ENCODE results near the gene PWWP3B. TPM values are rescaled to one million over a fixed set of nuclear protein-coding genes. Genes with fewer than 3 reads are reported as not detected.
A peak's percentile ranks its signal among the peaks of the same experiment; 100 is the strongest.

Gene PWWP3B
- total RNA-seq (2016; rRNA removed; fragmentation: Illumina TruSeq; extraction: Trizol) (0.04 and 0.08 TPM in 2 replicates), polyA plus RNA-seq (2011; rRNA removed) (not detected in 2 replicates), polyA minus RNA-seq (2011; rRNA and poly(A)+ RNA removed; ENCODE audit: low replicate concordance) (not detected in 2 replicates), Bru-seq, nascent RNA (percentile 4 among the genes with signal in this experiment), BruChase-seq, experiment 1, labeled RNA remaining after a 6-hour chase (percentile 6 among the genes with signal in this experiment), BruChase-seq, experiment 2, labeled RNA remaining after a 2-hour chase (percentile 9 among the genes with signal in this experiment)
- not detected in 2 replicates for total RNA-seq (2016; cell fraction: cytosol; rRNA removed; fragmentation: Illumina TruSeq; extraction: Trizol; ENCODE audit: low read depth)
- total RNA-seq (2016; cell fraction: insoluble cytoplasmic fraction; rRNA removed; fragmentation: Illumina TruSeq; extraction: Trizol), result 0.04 TPM in 1 of 2 replicates, not detected in the other
- total RNA-seq (2016; cell fraction: membrane; rRNA removed; fragmentation: Illumina TruSeq; extraction: Trizol), result 0.06 TPM in 1 of 2 replicates, not detected in the other
- total RNA-seq (2016; cell fraction: nucleus; rRNA removed; fragmentation: Illumina TruSeq; extraction: Trizol), result not detected in 2 replicates
- not detected in 2 replicates for polyA plus RNA-seq (2011; cell fraction: cytosol; rRNA removed)
- 0.03 TPM in 1 of 2 replicates, not detected in the other for polyA plus RNA-seq (2011; cell fraction: nucleus; rRNA removed)
- 0.03 and 0.05 TPM in 2 replicates for polyA plus RNA-seq (2012)
- not detected in 2 replicates for polyA plus RNA-seq (2016; cell fraction: cytosol; fragmentation: Illumina TruSeq; extraction: Trizol; ENCODE audit: low read depth)
- polyA plus RNA-seq (2016; cell fraction: insoluble cytoplasmic fraction; fragmentation: Illumina TruSeq; extraction: Trizol; ENCODE audit: low read depth), result not detected in 2 replicates
- polyA plus RNA-seq (2016; cell fraction: membrane; fragmentation: Illumina TruSeq; extraction: Trizol; ENCODE audit: low read depth), result not detected in 2 replicates
- not detected in 2 replicates for polyA plus RNA-seq (2016; cell fraction: nucleus; fragmentation: Illumina TruSeq; extraction: Trizol; ENCODE audit: insufficient read depth, low read depth)
- not detected in 2 replicates for polyA minus RNA-seq (2011; cell fraction: cytosol; rRNA and poly(A)+ RNA removed)
- polyA minus RNA-seq (2011; cell fraction: nucleus; rRNA and poly(A)+ RNA removed), result not detected in 2 replicates
- long read RNA-seq, experiment 1, result 0 reads
- long read RNA-seq, experiment 2, result 0 reads

- DNase-seq (ENCODE audit: low spot score) (no peak), ATAC-seq (no peak), FAIRE-seq (no peak)
- Histone ChIP-seq H3K27me3 (ENCODE audit: control insufficient read depth in 1 of 2, insufficient read depth in 2 of 2, low read length in 2 of 2) (no peaks in the 10 kb centered on the region), H2AFZ (ENCODE audit: low read length) (no peak within 1 kb of the TSS), H3K27ac (ENCODE audit: extremely low read length, insufficient read depth, low read length) (no peak within 1 kb of the TSS), H3K9ac (ENCODE audit: insufficient read depth, low read depth, low read length) (no peak within 1 kb of the TSS), H3K4me2 (ENCODE audit: low read depth, low read length) (0 out of 2 replicates have a peak within 1 kb of the TSS, but pooled peaks have one; percentile 12), H3K9me3 (ENCODE audit: low read length) (no peaks in the 10 kb centered on the region), H3K4me3 (replicated peaks in 1 of 3; ENCODE audit: insufficient read depth in 1 of 3, low read depth in 2 of 3, low read length in 3 of 3) (no peak within 1 kb of the TSS), H3K36me3 (replicated peaks in 1 of 2; ENCODE audit: control insufficient read depth in 1 of 2, insufficient read depth in 2 of 2, low read length in 2 of 2) (no peaks in the 10 kb centered on the region), H3K4me1 (ENCODE audit: insufficient read depth, low read length) (no peaks in the 10 kb centered on the region), H4K20me1 (ENCODE audit: insufficient read depth, low read length) (no peaks in the 10 kb centered on the region), H3K79me2 (ENCODE audit: insufficient read depth, low read length) (no peaks in the 10 kb centered on the region)
- intact Hi-C loops (cut with micrococcal nuclease; ENCODE audit: unreplicated experiment) (no loop called here), in situ Hi-C loops (cut with HindIII; ENCODE audit: extremely low pct_ligation_motif_present, low pct_unique_long_range_greater_than_20kb) (no loop called here)
- BruUV-seq (replicated peaks), result no TSS peak
- no peak for TF ChIP-seq IKZF1 (IDR thresholded peaks at IDR 0.05)
- TF ChIP-seq TARDBP (CRISPR knock-in tag; IDR thresholded peaks at IDR 0.05), result no peak
- no peak for TF ChIP-seq MAFF (IDR thresholded peaks at IDR 0.05; ENCODE audit: low read depth, low read length)
- no peak for TF ChIP-seq MIER3 (CRISPR knock-in tag; IDR thresholded peaks at IDR 0.05; ENCODE audit: borderline replicate concordance)
- TF ChIP-seq FOXA3 (CRISPR knock-in tag; IDR thresholded peaks at IDR 0.05), result no peak
- TF ChIP-seq ZNF776 (CRISPR knock-in tag; IDR thresholded peaks at IDR 0.05), result no peak
- no peak for TF ChIP-seq ZNF367 (CRISPR knock-in tag; IDR thresholded peaks at IDR 0.05; ENCODE audit: borderline replicate concordance)
- ChIA-PET CTCF (ENCODE audit: low intra/inter-chr PET ratio, low total read pairs) (no interaction called here), POLR2A (no interaction called here)
- WGBS (ENCODE audit: low lambda C conversion rate), result 3% methylated on average over 14 of the region's 14 CpGs
Measured at GRCh38 chrX:106168107-106168506, at the start of gene PWWP3B. Gene PWWP3B (plus strand): TSS chrX:106168305. CDS start chrX:106205433, 37,128 bp downstream.

Data from HepG2 (cell line).